Left cardiac atrium (tissue), 4 donors: ENCODE results near the gene MKI67. TPM values are rescaled to one million over a fixed set of nuclear protein-coding genes. Genes with fewer than 3 reads are reported as not detected.
A peak's percentile ranks its signal among the peaks of the same experiment; 100 is the strongest.
"Not testable (repeated sequence)": the region's sequence is repeated elsewhere in the genome, so short reads cannot be mapped to it uniquely, and the experiment has no call there.

Experiments used
- ATAC-seq, 2 donors: fragments of 200-7000 bp; cut with Tn5 transposase; one replicate each; pipeline ENCODE4 v1.9.1; 2020; ENCODE audit warnings: mild to moderate bottlenecking in 2 of 2, moderate library complexity in 2 of 2
- DNase-seq: peaks from one replicate; pipeline ENCODE4 v3.0.0-alpha.2; 2020
- intact Hi-C, 2 donors: fragments of 100-400 bp; cut with DNase I; formaldehyde crosslinking; loops; one replicate each; pipeline versions ENCODE4 v1.14.1 to v1.15.1; 2022 to 2023
- total RNA-seq, 2 donors: library from RNA; stranded (reverse); fragmentation: NEBNext Ultra II Directional; extraction: Animal tissue kit (Norgen Biotek cat#: 25700); gene quantifications; one replicate each; pipeline ENCODE4 v1.2.1, GENCODE V29; 2021
- donor health status: DM: no; HTN: yes; CAD: no.
- donor health status: DM: no; HTN: yes; CAD: no; lungs with severe emphysema.
- donor health status: DM: yes; HTN: yes; CAD: no.
- donor health status: Dilated cardiomyopathy.

Gene MKI67
- total RNA-seq, 2 donors from 2014 or later, result 0.50 to 2.7 TPM

- peak; percentile 91 to 96 for ATAC-seq
- peak; percentile 49 for DNase-seq
- intact Hi-C loops, result no loop called here
Measured at GRCh38 chr10:128150045-128150493, 23.8 kb upstream of the MKI67 start.

- no peak for ATAC-seq
- no peak for DNase-seq
- intact Hi-C loops, result no loop called here
Measured at GRCh38 chr10:128149267-128150014, 23.2 kb upstream of the MKI67 start.

GRCh38 chr10:128147669-128148068 lies 21.4 kb upstream of the MKI67 start:
- intact Hi-C loops, result no loop called here
- DNase-seq (no peak), ATAC-seq (no peak)

DNA sequence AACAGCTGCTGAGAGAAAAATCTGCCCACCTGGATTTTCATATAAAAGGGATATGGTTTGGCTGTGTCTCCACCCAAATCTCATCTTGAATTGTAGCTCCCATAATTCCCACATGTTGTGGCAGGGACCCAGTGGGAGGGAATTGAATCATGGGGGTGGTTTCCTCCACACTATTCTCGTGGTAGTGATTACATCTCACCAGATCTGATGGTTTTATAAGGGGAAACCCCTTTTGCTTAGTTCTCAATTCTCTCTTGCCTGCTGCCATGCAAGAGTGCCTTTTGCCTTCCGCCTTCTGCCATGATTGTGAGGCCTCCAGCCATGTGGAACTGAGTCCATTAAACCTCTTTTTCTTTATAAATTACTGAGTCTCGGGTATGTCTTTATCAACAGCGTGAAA lies 20.8 kb upstream of the MKI67 start:
- intact Hi-C loops, result no loop called here
- no peak for DNase-seq
- ATAC-seq, result no peak

DNA sequence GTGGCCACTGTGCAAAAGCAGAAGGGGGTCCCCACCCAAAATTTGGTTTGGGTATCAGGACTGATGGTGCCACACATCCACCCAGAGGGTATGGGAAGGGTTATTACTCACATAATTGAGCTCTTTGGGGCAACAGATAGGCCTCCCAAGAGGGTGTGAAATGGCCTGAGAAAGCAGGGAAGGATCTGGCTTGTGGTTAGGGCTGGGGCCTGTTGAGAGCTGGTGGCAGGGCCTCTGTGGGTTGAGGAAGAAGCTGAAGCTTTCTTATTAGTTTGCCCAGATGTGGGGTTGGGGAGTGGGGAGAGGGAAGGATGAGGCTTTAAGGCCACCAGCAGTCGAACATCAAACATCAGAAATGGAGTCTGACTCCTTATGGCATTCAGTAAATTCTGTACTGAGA lies 18.3 kb upstream of the MKI67 start:
- intact Hi-C loops, result no loop called here
- ATAC-seq, result no peak
- DNase-seq, result no peak

- ATAC-seq (no peak), DNase-seq (no peak)
- intact Hi-C loops, result no loop called here
Measured at GRCh38 chr10:128143531-128143930, 17.3 kb upstream of the MKI67 start.

DNA sequence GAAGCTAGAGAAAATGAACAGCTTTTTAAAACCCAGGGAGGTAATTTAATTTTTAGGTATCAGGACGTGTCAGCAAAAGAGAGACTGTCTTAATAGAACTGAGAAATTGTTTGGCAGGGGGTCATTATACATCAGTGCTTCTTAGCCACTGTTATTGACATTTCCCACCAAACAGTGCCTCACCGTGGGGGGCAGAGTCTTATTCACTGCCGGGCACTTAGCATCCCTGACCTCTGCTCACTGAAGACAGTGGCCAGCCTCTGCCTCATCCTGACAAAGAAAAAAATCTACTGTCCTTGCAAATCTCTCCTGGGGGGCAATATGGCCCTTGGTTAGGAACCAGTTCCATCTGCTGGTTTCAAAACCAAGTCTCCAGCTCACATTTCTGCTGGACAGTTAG lies 14.2 kb upstream of the MKI67 start:
- DNase-seq, result no peak
- ATAC-seq, result no peak
- intact Hi-C loops, result no loop called here

DNA sequence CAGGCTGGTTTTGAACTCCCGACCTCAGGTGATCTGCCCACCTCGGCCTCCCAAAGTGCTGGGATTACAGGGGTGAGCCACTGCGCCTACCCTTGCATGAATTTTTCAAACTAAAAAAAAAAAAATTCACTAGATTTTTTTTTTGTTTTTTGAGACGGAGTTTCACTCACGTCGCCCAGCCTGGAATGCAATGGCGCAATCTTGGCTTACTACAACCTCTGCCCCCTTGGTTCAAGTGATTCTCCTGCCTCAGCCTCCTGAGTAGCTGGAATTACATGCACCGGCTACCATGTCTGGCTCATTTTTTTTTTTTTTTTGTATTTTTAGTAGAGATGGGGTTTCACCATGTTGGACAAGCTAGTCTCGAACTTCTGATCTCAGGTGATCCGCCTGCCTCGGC lies 12.2 kb upstream of the MKI67 start:
- ATAC-seq, DNase-seq, intact Hi-C loops: not testable (repeated sequence)

DNA sequence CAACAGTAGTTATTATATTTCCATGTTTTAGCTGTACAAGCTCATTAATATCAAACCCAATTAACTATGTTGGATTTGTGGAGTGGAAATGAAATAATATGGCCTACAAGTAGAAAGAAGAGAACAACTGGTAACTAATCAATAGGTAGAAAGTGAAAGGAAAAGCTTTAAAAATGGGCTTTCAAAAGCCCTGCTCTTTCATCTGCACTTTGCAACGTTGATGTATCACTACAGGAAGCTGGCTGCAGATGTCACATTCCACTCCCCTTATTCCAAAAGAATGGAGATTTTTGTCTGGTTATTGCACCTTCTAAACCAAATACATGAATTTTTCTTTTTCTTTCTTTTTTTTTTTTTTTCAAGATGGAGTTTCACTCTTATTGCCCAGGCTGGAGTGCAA lies 11.7 kb upstream of the MKI67 start:
- no peak for ATAC-seq
- intact Hi-C loops, result no loop called here

GRCh38 chr10:128130051-128130450 lies 3.8 kb upstream of the MKI67 start:
- intact Hi-C loops, result no loop called here
- no peak for DNase-seq
- no peak for ATAC-seq

More for the DNA sequence above, 11.7 kb upstream of the MKI67 start:
- no peak for DNase-seq

GRCh38 chr10:128128582-128128981 lies 2.4 kb upstream of the MKI67 start:
- DNase-seq (no peak), ATAC-seq (no peak)
- intact Hi-C loops, result no loop called here

- intact Hi-C loops, result no loop called here
- DNase-seq (no peak), ATAC-seq (no peak)
Measured at GRCh38 chr10:128125416-128125943, 743 bp downstream of the MKI67 start.

DNA sequence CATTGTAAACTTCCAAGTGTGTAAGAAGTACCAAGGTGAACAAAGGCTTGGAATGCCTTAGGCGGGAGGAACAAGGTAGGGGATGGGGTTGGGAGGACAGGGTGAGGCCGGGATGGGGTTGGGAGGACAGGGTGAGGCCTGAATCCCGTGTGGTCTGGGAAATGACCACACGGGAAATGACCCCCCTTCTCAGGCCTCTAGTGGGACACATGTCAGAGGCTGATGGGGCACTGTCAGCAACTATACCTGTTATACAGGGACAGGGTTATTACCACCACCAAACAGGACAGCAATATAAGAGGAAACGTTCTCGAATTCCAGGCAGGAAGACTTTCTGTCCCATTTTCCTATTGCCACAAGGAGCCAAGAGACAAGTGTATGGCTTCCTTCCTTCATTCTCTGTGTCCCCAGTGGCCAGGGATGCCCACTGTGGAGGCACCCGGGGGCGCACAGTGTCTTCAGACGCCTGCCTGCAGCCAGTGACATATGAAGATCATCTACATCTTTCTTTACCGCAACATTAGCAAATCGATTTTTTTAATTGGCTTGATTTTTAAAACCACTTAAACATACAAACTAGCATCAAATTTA lies 1.3 kb downstream of the MKI67 start:
- DNase-seq (no peak), ATAC-seq (no peak)
- intact Hi-C loops, result no loop called here

DNA sequence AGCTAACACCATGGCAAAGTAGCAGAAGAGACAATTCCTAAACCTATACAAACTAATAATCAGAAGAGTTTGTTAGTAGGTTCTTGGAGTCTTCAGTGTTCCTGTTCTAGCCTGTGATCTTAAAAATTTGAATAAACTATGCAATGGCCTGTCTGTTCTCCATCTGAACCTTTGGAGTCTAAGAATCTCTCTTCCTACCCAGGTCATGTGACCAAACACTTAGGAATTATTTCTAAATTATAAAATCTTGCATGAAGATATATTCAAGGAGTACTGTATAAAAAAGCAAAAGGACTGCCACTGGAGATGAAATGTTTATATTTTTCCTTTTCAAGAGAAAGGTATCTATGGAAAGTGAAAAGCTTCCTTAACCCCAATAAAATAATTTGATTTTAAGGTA lies 2.4 kb downstream of the MKI67 start:
- DNase-seq (no peak), ATAC-seq (no peak)
- intact Hi-C loops, result no loop called here

GRCh38 chr10:128122931-128123330 lies 3.3 kb downstream of the MKI67 start:
- ATAC-seq (no peak), DNase-seq (no peak)
- intact Hi-C loops, result no loop called here

- ATAC-seq (no peak), DNase-seq (no peak)
- intact Hi-C loops, result no loop called here
Measured at GRCh38 chr10:128121750-128122412, 4.3 kb downstream of the MKI67 start.

- DNase-seq (no peak), ATAC-seq (no peak)
- intact Hi-C loops, result no loop called here
Measured at GRCh38 chr10:128116851-128117615, 9.2 kb downstream of the MKI67 start.

GRCh38 chr10:128116187-128116586 lies 10.0 kb downstream of the MKI67 start:
- intact Hi-C loops, result no loop called here
- ATAC-seq (no peak), DNase-seq (no peak)

DNA sequence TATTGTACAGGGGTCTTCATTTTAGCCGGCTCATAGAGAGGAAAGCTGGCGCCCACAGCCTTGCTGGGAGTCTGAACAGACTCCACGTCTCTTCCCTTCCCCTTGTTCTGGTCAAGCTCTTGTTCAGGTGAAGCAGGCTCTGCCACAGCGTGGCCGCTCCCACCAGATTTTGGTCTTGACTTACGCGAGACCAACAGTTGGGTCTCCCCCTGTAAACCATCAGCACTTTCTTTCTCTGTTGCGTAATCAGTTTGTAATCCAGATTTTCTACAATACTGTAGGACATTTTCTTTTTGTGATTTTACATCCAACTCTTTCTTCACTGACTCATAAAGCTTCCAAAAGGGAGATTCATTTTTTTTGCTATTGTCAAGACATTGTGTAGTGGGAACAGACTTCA lies 10.9 kb downstream of the MKI67 start:
- DNase-seq (no peak), ATAC-seq (no peak)
- intact Hi-C loops, result no loop called here

GRCh38 chr10:128114901-128115300 lies 11.3 kb downstream of the MKI67 start:
- intact Hi-C loops, result no loop called here
- no peak for ATAC-seq
- no peak for DNase-seq
